Smooth muscle cell (in vitro differentiated cells): Measurements from ENCODE around the gene FMN2. TPM values are rescaled to one million over a fixed set of nuclear protein-coding genes. Genes with fewer than 3 reads are reported as not detected.

Source experiments
- DNase-seq: peaks from one replicate; lab custom pipeline; 2025; ENCODE audit not compliant: unreplicated experiment; lab: John Stamatoyannopoulos, UW
- H2AFZ ChIP-seq: fragments of 200-600 bp; sonication (generic); 2 replicates; pipeline ENCODE4 v1.6.0; 2016; ENCODE audit warnings: antibody characterized with exemption, low read depth, mild to moderate bottlenecking
- H3F3A ChIP-seq: fragments of 200-600 bp; sonication (generic); 2 replicates; pipeline ENCODE4 v1.6.0; 2017; ENCODE audit warnings: antibody characterized with exemption, low read depth
- H3K27ac ChIP-seq: fragments of 200-600 bp; sonication (generic); 2 replicates; pipeline ENCODE4 v1.5.1; 2016; ENCODE audit warnings: low read depth, mild to moderate bottlenecking
- H3K27me3 ChIP-seq: fragments of 200-600 bp; sonication (generic); 2 replicates; pipeline ENCODE4 v1.6.1; 2016; ENCODE audit warnings: low read depth, mild to moderate bottlenecking
- H3K36me3 ChIP-seq: fragments of 200-600 bp; sonication (generic); 2 replicates; pipeline ENCODE4 v1.5.1; 2016; ENCODE audit warnings: low read depth
- H3K4me1 ChIP-seq: fragments of 200-600 bp; sonication (generic); 2 replicates; pipeline ENCODE4 v1.5.1; 2016; ENCODE audit warnings: low read depth
- H3K4me2 ChIP-seq: fragments of 200-600 bp; sonication (generic); 2 replicates; pipeline ENCODE4 v1.6.0; 2016; ENCODE audit warnings: mild to moderate bottlenecking
- H3K4me3 ChIP-seq: fragments of 200-600 bp; sonication (generic); 2 replicates; pipeline ENCODE4 v1.5.1; 2016; ENCODE audit warnings: mild to moderate bottlenecking
- H3K79me2 ChIP-seq: fragments of 200-600 bp; sonication (generic); 2 replicates; pipeline ENCODE4 v1.6.0; 2016; ENCODE audit warnings: low read depth, mild to moderate bottlenecking
- H3K9ac ChIP-seq: fragments of 200-600 bp; sonication (generic); 2 replicates; pipeline ENCODE4 v1.6.0; 2016; ENCODE audit warnings: low read depth
- H3K9me3 ChIP-seq: fragments of 200-600 bp; sonication (generic); replicated peaks from 2 replicates; pipeline ENCODE4 v1.5.1; 2016; ENCODE audit warnings: low read depth
- H4K20me1 ChIP-seq: fragments of 200-600 bp; sonication (generic); 2 replicates; pipeline ENCODE4 v1.6.0; 2016; ENCODE audit warnings: low read depth
- WGBS: methylation state at CpG from one replicate; pipeline ENCODE4 v1.1.7; 2016; ENCODE audit warnings: low lambda C conversion rate; 5-methylcytosine and 5-hydroxymethylcytosine counted together
- polyA plus RNA-seq: library from polyadenylated mRNA; unstranded; fragments of >200 nt; fragmentation: Nextera tagmentation; extraction: Ambion mirVana; gene quantifications from 2 replicates; pipeline ENCODE4 v1.2.1, GENCODE V29; 2016
- total RNA-seq: library from RNA; depleted of rRNA; stranded (reverse); fragments of >200 nt; gene quantifications from 2 replicates; pipeline ENCODE4 v1.2.3, GENCODE V29; 2014
- TF ChIP-seq, protein P1 (sequence below): fragments of 200-600 bp; sonication (generic); IDR thresholded peaks from 2 replicates; pipeline ENCODE4 v1.5.1; 2017; ENCODE audit warnings: borderline replicate concordance, mild to moderate bottlenecking, antibody characterized with exemption; ENCODE audit not compliant: insufficient read depth, poor library complexity, severe bottlenecking

FMN2 gene
- total and polyA plus RNA-seq, 2 experiments from 2014 or later = 1.9 to 6.2 TPM

GRCh38 chr1:240090014-240090413 is 1.7 kb upstream of the FMN2 start:
- Histone ChIP-seq H4K20me1 (no peaks in the 10 kb centered on the region), H3K4me3 (no peak overlapping the region), H3K36me3 (no peaks in the 10 kb centered on the region), H3K9me3 (no peaks in the 10 kb centered on the region), H3K4me2 (no peak overlapping the region), H3K9ac (no peak overlapping the region), H3K27me3 (peaks cover 77% of the 10 kb centered on the region), H3F3A (no peaks in the 10 kb centered on the region), H3K4me1 (peaks cover 7% of the 10 kb centered on the region), H2AFZ (no peak overlapping the region), H3K79me2 (no peaks in the 10 kb centered on the region), H3K27ac (no peak overlapping the region)
- no peak for DNase-seq
- TF ChIP-seq, protein P1, sequence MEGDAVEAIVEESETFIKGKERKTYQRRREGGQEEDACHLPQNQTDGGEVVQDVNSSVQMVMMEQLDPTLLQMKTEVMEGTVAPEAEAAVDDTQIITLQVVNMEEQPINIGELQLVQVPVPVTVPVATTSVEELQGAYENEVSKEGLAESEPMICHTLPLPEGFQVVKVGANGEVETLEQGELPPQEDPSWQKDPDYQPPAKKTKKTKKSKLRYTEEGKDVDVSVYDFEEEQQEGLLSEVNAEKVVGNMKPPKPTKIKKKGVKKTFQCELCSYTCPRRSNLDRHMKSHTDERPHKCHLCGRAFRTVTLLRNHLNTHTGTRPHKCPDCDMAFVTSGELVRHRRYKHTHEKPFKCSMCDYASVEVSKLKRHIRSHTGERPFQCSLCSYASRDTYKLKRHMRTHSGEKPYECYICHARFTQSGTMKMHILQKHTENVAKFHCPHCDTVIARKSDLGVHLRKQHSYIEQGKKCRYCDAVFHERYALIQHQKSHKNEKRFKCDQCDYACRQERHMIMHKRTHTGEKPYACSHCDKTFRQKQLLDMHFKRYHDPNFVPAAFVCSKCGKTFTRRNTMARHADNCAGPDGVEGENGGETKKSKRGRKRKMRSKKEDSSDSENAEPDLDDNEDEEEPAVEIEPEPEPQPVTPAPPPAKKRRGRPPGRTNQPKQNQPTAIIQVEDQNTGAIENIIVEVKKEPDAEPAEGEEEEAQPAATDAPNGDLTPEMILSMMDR = no peak
- WGBS = 48% methylated on average over 2 of the region's 2 CpGs

GRCh38 chr1:240090957-240091600 is 604 bp upstream of the FMN2 start:
- no peaks in the 10 kb centered on the region for H4K20me1 ChIP-seq
- WGBS = 46% methylated on average over 5 of the region's 5 CpGs
- no peak overlapping the region for H3K9ac ChIP-seq
- peak overlapping the region; percentile 66 for H3K4me3 ChIP-seq
- H3K4me2 ChIP-seq = peak overlapping the region; percentile 98
- H3K79me2 ChIP-seq = no peaks in the 10 kb centered on the region
- H3K36me3 ChIP-seq = no peaks in the 10 kb centered on the region
- peaks cover 7% of the 10 kb centered on the region for H3K4me1 ChIP-seq
- H3K9me3 ChIP-seq = no peaks in the 10 kb centered on the region
- no peak for DNase-seq
- no peaks in the 10 kb centered on the region for H3F3A ChIP-seq
- H2AFZ ChIP-seq = peak overlapping the region; percentile 79
- TF ChIP-seq, protein P1 = no peak
- peaks cover 88% of the 10 kb centered on the region for H3K27me3 ChIP-seq
- no peak overlapping the region for H3K27ac ChIP-seq

GRCh38 chr1:240092301-240093119 is 827 bp downstream of the FMN2 start:
- Histone ChIP-seq H3K4me2 (peak overlapping the region; percentile 98), H3K79me2 (no peaks in the 10 kb centered on the region), H3K4me1 (peaks cover 7% of the 10 kb centered on the region), H3K36me3 (no peaks in the 10 kb centered on the region), H2AFZ (peak overlapping the region; percentile 79), H3K9ac (no peak overlapping the region), H4K20me1 (no peaks in the 10 kb centered on the region), H3K9me3 (no peaks in the 10 kb centered on the region), H3K4me3 (peak overlapping the region; percentile 66), H3K27me3 (peaks cover 90% of the 10 kb centered on the region), H3K27ac (no peak overlapping the region), H3F3A (no peaks in the 10 kb centered on the region)
- WGBS = 2% methylated on average over 47 of the region's 70 CpGs
- TF ChIP-seq, protein P1 = no peak
- DNase-seq = peak; percentile 55
